Dermis microvascular lymphatic vessel endothelial cell (primary cell): ENCODE data around the gene BAHD1. TPM values are rescaled to one million over a fixed set of nuclear protein-coding genes. Genes with fewer than 3 reads are reported as not detected.
A peak's percentile ranks its signal among the peaks of the same experiment; 100 is the strongest.

Experiments
- DNase-seq, 2 donors: peaks; one replicate each; pipeline versions ENCODE4 v3.0.0 to v3.0.0-alpha.2; 2010; ENCODE audit warnings: low read depth in 2 of 2
- total RNA-seq: library from RNA; depleted of rRNA; stranded (reverse); fragments of >200 nt; gene quantifications from 2 replicates; pipeline ENCODE4 v1.2.1, GENCODE V29; 2014

The BAHD1 gene
- total RNA-seq, 1 donor from 2014 or later, result 5.5 TPM

GRCh38 chr15:40498891-40499290, 58.1 kb downstream of the BAHD1 start:
- DNase-seq, result no peak

- DNase-seq, result no peak
These were observed 59.2 kb downstream of the BAHD1 start for GRCh38 chr15:40499931-40500330.

GRCh38 chr15:40500568-40501330, 60.0 kb downstream of the BAHD1 start:
- DNase-seq, result peak in 1 of 2 donors; percentile 55

DNA sequence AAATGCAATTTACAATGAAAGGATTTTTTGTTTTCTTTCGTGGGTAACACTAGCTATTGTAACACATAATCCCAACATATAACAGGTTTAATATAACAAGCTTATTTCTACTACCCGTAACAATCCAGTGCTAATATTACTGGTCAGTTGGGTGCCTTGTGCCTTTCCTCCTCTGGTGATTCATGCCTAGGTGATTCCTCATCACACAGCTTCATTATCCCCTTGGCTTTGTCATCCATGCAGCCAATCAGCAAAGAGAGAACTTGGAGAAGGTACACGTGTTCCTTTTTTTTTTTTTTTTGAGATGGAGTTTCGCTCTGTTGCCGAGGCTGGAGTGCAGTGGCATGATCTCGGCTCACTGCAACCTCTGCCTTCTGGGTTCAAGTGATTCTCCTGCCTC, 60.7 kb downstream of the BAHD1 start:
- no peak for DNase-seq

- DNase-seq, result peak; percentile 21 to 69
These were observed 66.3 kb downstream of the BAHD1 start for GRCh38 chr15:40506964-40507571.

GRCh38 chr15:40508216-40508615, 67.5 kb downstream of the BAHD1 start:
- no peak for DNase-seq

DNA sequence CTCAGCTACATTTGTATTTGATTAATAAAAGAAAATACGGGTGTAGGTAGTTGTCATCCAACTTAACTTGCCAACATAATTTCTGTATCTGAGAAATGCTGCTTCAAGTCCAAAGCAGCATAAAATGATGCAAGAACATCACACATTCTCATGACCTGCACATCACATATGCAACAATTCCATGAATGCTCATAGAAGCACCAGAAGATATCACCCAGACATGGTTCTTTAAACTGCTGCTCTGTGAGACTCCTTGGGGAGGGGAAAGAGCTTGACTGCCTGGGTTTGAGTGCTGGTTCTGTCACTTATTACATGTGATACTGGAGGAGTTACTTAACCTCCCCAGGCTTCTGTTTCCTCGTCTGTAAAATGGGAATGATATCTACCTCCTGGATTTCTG, 69.4 kb downstream of the BAHD1 start:
- DNase-seq, result no peak

DNA sequence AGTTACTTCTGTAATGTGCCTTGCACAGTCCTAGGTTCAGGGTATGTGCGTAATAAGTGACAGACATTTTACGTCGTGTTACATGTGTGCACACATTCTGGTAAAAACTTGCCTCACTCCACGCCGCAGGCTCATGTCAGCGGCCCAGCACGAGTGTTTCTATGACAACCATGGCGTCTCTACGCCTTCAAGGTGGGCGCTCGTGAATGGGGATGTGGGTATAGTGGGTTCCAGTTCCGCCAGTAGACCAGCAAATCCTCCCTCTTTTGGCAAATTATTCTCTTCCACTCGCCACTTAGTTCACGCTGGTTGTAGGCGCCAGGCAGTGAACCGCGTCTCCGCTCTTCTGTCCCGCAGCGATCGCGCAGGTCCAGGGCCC, 70.3 kb downstream of the BAHD1 start:
- no peak for DNase-seq

GRCh38 chr15:40511472-40512133, 70.8 kb downstream of the BAHD1 start:
- peak in 1 of 2 donors; percentile 50 for DNase-seq

- DNase-seq, result no peak
These were observed 71.7 kb downstream of the BAHD1 start for GRCh38 chr15:40512440-40512839.

- DNase-seq, result no peak
These were observed 72.9 kb downstream of the BAHD1 start for GRCh38 chr15:40513609-40514008.

GRCh38 chr15:40516322-40516721, 75.6 kb downstream of the BAHD1 start:
- no peak for DNase-seq

Other genes starting within 250 kb of the BAHD1 start
- gene PAK6, start 201.9 kb upstream of the BAHD1 start, total RNA-seq, result not detected in 2 replicates
- gene ANKRD63, start 157.9 kb upstream of the BAHD1 start, total RNA-seq, result not detected in 2 replicates
- under 0.01 TPM in 1 of 2 replicates, not detected in the other for gene PLCB2, start 133.0 kb upstream of the BAHD1 start, total RNA-seq
- gene INAFM2, start 117.3 kb upstream of the BAHD1 start, total RNA-seq, result 9.0 and 17.8 TPM in 2 replicates
- 6.5 and 13.3 TPM in 2 replicates for gene CCDC9B, start 100.0 kb upstream of the BAHD1 start, total RNA-seq
- not detected in 2 replicates for gene PHGR1, start 89.9 kb upstream of the BAHD1 start, total RNA-seq
- under 0.01 and 0.13 TPM in 2 replicates for gene DISP2, start 82.7 kb upstream of the BAHD1 start, total RNA-seq
- gene KNSTRN, start 58.2 kb upstream of the BAHD1 start, total RNA-seq, result 23.9 and 26.4 TPM in 2 replicates
- gene IVD, start 35.2 kb upstream of the BAHD1 start, total RNA-seq, result 30.3 and 31.4 TPM in 2 replicates
- 5.9 and 8.9 TPM in 2 replicates for gene CHST14, start 30.0 kb downstream of the BAHD1 start, total RNA-seq
- 16.9 and 19.7 TPM in 2 replicates for gene CCDC32, start 124.1 kb downstream of the BAHD1 start, total RNA-seq
- gene RPUSD2, start 128.3 kb downstream of the BAHD1 start, total RNA-seq, result 9.9 and 11.1 TPM in 2 replicates
- gene KNL1, start 153.3 kb downstream of the BAHD1 start, total RNA-seq, result 5.1 and 14.2 TPM in 2 replicates